ENCODE results near the gene CALHM5.

The CALHM5 gene

DNA sequence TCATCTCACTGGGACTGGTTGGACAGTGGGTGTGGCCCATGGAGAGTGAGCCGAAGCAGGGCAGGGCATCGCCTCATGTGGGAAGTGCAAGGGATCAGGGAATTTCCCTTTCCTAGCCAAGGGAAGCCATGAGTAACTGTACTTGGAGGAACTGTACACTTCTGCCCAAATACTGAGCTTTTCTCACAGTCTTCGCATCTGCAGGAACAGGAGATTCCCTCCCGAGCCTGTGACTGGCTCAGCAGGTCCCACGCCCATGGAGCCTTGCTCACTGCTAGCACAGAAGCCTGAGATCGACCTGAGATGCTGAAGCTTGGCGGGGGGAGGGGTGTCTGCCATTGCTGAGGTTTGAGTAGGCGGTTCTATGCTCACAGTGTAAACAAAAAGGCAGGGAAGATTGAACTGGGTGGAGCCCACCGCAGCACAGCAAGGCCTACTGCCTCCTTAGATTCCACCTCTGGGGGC is 10.4 kb upstream of the CALHM5 start:
- DNase-seq (ENCODE audit: insufficient read length, low spot score): no peak
- TF ChIP-seq TAF1 (IDR thresholded peaks at IDR 0.05; ENCODE audit: low read depth, low read length) (no peak), POLR2AphosphoS5 (IDR thresholded peaks at IDR 0.05; ENCODE audit: low read depth, low read length) (no peak), POU2F2 (IDR thresholded peaks at IDR 0.05; ENCODE audit: low read depth, low read length) (no peak), PAX5 (IDR thresholded peaks at IDR 0.05; ENCODE audit: insufficient read depth, low read length, severe bottlenecking) (no peak), POLR2A (IDR thresholded peaks at IDR 0.05; ENCODE audit: low read depth, low read length) (no peak), SPI1 (IDR thresholded peaks at IDR 0.05; ENCODE audit: low read depth, low read length) (no peak)
- FAIRE-seq: no peak

DNA sequence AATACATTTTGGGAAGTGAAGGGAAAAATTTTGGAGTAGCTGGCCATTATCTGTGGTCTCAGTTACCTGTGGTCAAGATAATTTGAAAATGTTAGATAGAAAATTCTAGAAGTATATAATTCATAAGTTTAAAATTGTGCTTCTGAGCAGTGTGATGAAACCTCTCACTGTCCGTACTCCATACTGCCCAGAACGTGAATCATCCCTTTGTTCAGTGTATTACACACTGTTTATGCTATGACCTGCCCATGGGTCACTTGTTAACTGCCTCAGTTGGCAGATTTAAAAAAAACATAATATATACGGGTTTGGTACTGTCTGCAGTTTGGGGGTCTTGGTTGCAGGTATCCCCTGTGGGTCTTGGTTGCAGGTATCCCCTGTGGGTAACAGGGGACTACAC is 4.1 kb upstream of the CALHM5 start:
- DNase-seq (ENCODE audit: insufficient read length, low spot score): no peak
- TF ChIP-seq POLR2AphosphoS5 (IDR thresholded peaks at IDR 0.05; ENCODE audit: low read depth, low read length) (no peak), TAF1 (IDR thresholded peaks at IDR 0.05; ENCODE audit: low read depth, low read length) (no peak), POLR2A (IDR thresholded peaks at IDR 0.05; ENCODE audit: low read depth, low read length) (no peak), SPI1 (IDR thresholded peaks at IDR 0.05; ENCODE audit: low read depth, low read length) (no peak), POU2F2 (IDR thresholded peaks at IDR 0.05; ENCODE audit: low read depth, low read length) (no peak), PAX5 (IDR thresholded peaks at IDR 0.05; ENCODE audit: insufficient read depth, low read length, severe bottlenecking) (no peak)
- no peak for FAIRE-seq

DNA sequence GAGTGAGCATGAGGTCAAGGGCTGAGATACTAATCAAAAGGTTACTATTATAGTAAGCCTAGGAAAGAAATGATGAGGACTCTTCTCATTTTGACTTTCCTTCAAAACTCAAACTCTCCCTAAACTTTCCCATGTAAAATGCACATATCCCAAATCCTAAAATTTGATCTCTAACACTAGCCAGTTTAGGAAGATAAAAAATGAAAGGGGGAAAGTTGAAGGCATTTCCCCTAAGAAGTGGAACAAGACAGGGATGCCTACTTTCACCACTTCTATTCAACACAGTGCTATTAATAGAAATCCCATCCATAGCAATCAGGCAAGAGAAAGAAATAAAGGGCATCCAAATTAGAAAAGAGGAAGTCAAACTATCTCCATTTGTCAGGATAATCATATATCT is 2.9 kb upstream of the CALHM5 start:
- no peak for DNase-seq (ENCODE audit: insufficient read length, low spot score)
- TF ChIP-seq POU2F2 (IDR thresholded peaks at IDR 0.05; ENCODE audit: low read depth, low read length): no peak
- TF ChIP-seq POLR2AphosphoS5 (IDR thresholded peaks at IDR 0.05; ENCODE audit: low read depth, low read length): no peak
- TF ChIP-seq PAX5 (IDR thresholded peaks at IDR 0.05; ENCODE audit: insufficient read depth, low read length, severe bottlenecking): no peak
- TF ChIP-seq SPI1 (IDR thresholded peaks at IDR 0.05; ENCODE audit: low read depth, low read length): no peak
- no peak for TF ChIP-seq POLR2A (IDR thresholded peaks at IDR 0.05; ENCODE audit: low read depth, low read length)
- no peak for TF ChIP-seq TAF1 (IDR thresholded peaks at IDR 0.05; ENCODE audit: low read depth, low read length)
- no peak for FAIRE-seq

DNA sequence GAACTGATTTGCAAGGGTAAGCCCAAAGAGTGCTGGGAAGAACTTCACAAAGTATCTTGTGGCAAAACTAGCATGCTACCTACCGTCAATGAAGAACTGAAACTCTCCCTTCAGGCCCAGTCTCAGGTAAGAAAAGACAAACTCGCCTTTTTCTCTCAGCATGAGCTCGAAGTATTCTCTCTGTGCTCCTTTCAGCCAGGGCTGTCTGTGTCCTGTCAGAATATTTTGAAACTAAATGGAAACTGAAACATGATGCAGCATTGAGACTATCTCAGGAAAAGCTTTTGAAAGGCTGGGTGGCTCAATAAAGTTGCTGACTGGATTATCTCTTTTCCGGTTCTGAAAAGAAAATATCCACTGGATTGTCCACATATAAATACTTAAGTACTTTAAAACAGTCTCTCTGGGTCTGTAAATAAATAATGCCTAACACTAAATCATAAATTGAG is 696 bp downstream of the CALHM5 start:
- peak; percentile 88 for FAIRE-seq
- TF ChIP-seq SPI1 (IDR thresholded peaks at IDR 0.05; ENCODE audit: low read depth, low read length): peak; percentile 88
- TF ChIP-seq POLR2AphosphoS5 (IDR thresholded peaks at IDR 0.05; ENCODE audit: low read depth, low read length): no peak
- no peak for DNase-seq (ENCODE audit: insufficient read length, low spot score)

DNA sequence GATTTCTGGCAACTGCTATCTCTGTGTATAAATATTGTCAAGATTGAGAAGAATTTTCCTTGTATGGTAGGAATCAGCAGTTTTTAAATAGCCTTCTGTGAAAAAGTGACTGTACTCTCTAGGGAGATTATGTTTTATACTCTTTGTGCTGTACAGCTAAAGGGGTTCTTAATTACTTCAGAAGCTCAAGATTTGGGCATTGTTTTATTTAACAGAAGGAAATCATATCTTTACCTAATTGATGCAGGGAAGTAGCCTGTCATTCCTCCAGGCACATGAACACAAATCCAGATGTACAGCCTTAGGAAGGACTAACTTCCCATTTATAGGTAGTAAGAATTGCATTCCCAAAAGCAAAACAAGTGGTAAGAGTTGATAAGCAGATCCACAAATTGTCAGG is 1.3 kb downstream of the CALHM5 start:
- FAIRE-seq (no peak), DNase-seq (ENCODE audit: insufficient read length, low spot score) (no peak)

DNA sequence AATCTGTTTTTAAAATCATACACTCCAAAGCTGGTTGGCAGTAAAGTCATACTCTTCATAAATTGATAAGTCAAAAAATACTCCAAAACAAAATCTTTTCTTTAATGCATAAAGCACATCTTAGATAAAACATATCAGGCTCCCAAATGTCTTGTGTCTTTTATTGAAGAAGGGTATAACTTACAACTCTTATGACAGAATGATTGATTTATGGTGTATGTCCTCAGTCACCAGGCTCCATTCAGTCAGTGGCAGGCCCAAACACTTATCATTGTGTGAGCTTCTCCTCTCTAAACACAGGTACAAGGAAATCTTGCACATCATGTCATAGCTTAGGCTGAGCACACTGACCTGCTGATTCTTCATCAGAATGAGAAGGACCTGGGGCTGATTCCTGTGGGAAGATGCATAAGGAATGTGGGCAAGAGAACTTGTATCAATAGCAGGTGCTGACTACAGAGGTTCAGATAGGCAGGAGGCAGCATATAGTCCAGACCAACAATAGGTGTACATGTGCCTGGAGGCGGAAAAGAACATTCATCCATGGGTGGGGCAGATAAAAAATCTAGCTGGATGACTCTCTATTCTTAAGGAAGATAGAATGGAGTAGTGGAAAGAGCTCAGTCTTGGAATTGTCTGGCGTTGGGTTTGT is 1.9 kb downstream of the CALHM5 start:
- no peak for TF ChIP-seq POU2F2 (IDR thresholded peaks at IDR 0.05; ENCODE audit: low read depth, low read length)
- no peak for TF ChIP-seq SPI1 (IDR thresholded peaks at IDR 0.05; ENCODE audit: low read depth, low read length)
- no peak for TF ChIP-seq TAF1 (IDR thresholded peaks at IDR 0.05; ENCODE audit: low read depth, low read length)
- TF ChIP-seq POLR2A (IDR thresholded peaks at IDR 0.05; ENCODE audit: low read depth, low read length): no peak
- peak; percentile 66 for FAIRE-seq
- DNase-seq (ENCODE audit: insufficient read length, low spot score): no peak

More for the DNA sequence above, 1.3 kb downstream of the CALHM5 start:
- TF ChIP-seq PAX5 (IDR thresholded peaks at IDR 0.05; ENCODE audit: insufficient read depth, low read length, severe bottlenecking) (no peak), TAF1 (IDR thresholded peaks at IDR 0.05; ENCODE audit: low read depth, low read length) (no peak), POU2F2 (IDR thresholded peaks at IDR 0.05; ENCODE audit: low read depth, low read length) (no peak), POLR2AphosphoS5 (IDR thresholded peaks at IDR 0.05; ENCODE audit: low read depth, low read length) (no peak), POLR2A (IDR thresholded peaks at IDR 0.05; ENCODE audit: low read depth, low read length) (no peak), SPI1 (IDR thresholded peaks at IDR 0.05; ENCODE audit: low read depth, low read length) (no peak)

DNA sequence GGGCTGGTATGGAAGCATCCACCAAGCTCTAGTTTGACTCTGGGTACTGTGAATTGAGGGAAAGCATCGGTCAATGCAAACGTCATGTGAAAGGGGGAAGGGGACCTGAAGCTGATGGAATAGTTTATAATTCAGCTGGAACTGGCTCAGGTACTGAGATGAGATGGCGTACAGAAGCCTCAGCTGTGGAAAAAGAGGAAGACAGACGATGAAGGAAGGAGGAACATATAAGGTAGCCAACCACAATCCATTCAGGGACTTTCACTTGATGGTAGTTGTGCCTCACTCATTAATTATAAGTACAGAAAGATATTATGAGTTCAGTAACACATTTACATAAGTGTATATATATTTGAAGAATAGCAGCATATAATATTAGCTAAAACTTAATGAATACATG is 2.7 kb downstream of the CALHM5 start:
- FAIRE-seq (no peak), DNase-seq (ENCODE audit: insufficient read length, low spot score) (no peak)
- TF ChIP-seq PAX5 (IDR thresholded peaks at IDR 0.05; ENCODE audit: insufficient read depth, low read length, severe bottlenecking) (no peak), POLR2A (IDR thresholded peaks at IDR 0.05; ENCODE audit: low read depth, low read length) (no peak), SPI1 (IDR thresholded peaks at IDR 0.05; ENCODE audit: low read depth, low read length) (no peak), TAF1 (IDR thresholded peaks at IDR 0.05; ENCODE audit: low read depth, low read length) (no peak), POLR2AphosphoS5 (IDR thresholded peaks at IDR 0.05; ENCODE audit: low read depth, low read length) (no peak), POU2F2 (IDR thresholded peaks at IDR 0.05; ENCODE audit: low read depth, low read length) (no peak)

DNA sequence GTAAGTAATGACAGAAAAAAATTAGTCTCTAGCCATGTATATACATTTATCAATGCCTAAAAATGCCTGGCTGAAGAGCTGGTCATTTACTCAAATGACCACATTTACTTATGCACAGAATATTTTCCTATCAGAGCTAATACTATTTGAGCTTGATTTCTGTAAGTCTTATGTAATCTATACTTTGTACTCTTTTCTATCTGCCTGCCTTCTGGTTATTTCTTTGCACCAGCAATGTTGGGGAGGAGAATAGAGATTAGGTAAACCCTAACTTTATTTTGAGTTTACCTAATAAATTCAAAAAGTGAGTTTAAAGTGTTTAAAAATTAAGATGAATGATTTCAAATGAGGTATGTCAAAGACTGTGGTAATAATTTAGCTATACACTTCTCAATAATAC is 3.7 kb downstream of the CALHM5 start:
- FAIRE-seq: no peak
- no peak for DNase-seq (ENCODE audit: insufficient read length, low spot score)
- TF ChIP-seq POLR2AphosphoS5 (IDR thresholded peaks at IDR 0.05; ENCODE audit: low read depth, low read length) (no peak), POLR2A (IDR thresholded peaks at IDR 0.05; ENCODE audit: low read depth, low read length) (no peak), SPI1 (IDR thresholded peaks at IDR 0.05; ENCODE audit: low read depth, low read length) (no peak), POU2F2 (IDR thresholded peaks at IDR 0.05; ENCODE audit: low read depth, low read length) (no peak), TAF1 (IDR thresholded peaks at IDR 0.05; ENCODE audit: low read depth, low read length) (no peak), PAX5 (IDR thresholded peaks at IDR 0.05; ENCODE audit: insufficient read depth, low read length, severe bottlenecking) (no peak)

DNA sequence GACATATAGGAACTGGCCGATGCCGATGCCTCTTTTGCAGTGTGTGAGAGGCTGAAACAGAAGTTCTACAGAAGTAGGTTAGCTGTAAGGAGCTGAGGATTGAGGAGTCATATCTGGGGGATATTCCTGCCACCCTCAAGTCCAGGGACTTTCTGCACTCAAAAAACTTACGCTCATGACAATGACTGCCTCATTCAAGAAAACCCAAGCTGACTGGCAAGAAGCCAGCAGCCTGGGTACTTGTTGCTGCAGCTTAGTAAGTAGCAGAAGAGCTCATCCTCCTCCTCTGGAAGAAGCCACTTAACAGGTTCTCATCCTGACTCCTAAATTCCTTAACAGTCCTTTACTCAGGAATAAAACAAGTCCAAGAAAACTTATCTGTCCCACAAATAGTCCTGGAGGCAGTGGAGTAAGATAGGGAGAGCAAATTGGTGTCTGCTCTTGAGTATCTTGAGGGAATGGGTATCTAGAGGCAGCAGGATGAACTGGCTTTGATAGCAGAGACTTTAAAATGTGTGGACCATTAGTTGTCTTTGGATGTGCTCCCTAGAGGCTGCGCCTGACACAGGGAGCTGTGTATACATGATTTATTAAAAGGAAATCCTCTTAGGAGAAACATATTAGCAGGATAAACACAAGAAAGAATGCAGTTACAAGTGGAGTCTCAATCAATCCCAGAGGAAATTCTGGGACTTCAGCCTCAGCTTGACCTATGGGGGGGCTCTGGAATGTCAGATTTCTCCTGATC is 7.4 kb downstream of the CALHM5 start:
- FAIRE-seq: no peak
- TF ChIP-seq TAF1 (IDR thresholded peaks at IDR 0.05; ENCODE audit: low read depth, low read length) (no peak), POLR2A (IDR thresholded peaks at IDR 0.05; ENCODE audit: low read depth, low read length) (no peak), POU2F2 (IDR thresholded peaks at IDR 0.05; ENCODE audit: low read depth, low read length) (no peak), SPI1 (IDR thresholded peaks at IDR 0.05; ENCODE audit: low read depth, low read length) (no peak), POLR2AphosphoS5 (IDR thresholded peaks at IDR 0.05; ENCODE audit: low read depth, low read length) (no peak), PAX5 (IDR thresholded peaks at IDR 0.05; ENCODE audit: insufficient read depth, low read length, severe bottlenecking) (no peak)
- no peak for DNase-seq (ENCODE audit: insufficient read length, low spot score)

All from GM12891 (cell line).